ENCODE measurements around the gene TTC23.

The TTC23 gene

GRCh38 chr15:99249270-99249841 lies at the start of gene TTC23:
TSS of gene TTC23 (minus strand) at chr15:99249581. CDS start at chr15:99228712, 20,869 bp downstream.
- peak in 5 of 14 donors; percentile 4 to 46 (median 6) for DNase-seq

- no peak for DNase-seq
Observed at GRCh38 chr15:99296386-99296785, 47.0 kb upstream of the TTC23 start.

- no peak for DNase-seq
Observed at GRCh38 chr15:99295840-99296239, 46.5 kb upstream of the TTC23 start.

- no peak for DNase-seq
Observed at GRCh38 chr15:99291643-99292042, 42.3 kb upstream of the TTC23 start.

- no peak for DNase-seq
Observed at GRCh38 chr15:99283717-99284116, 34.3 kb upstream of the TTC23 start.

GRCh38 chr15:99282586-99282985 lies 33.2 kb upstream of the TTC23 start:
- no peak for DNase-seq

- no peak for DNase-seq
Observed at GRCh38 chr15:99282121-99282520, 32.7 kb upstream of the TTC23 start.

GRCh38 chr15:99279827-99280226 lies 30.4 kb upstream of the TTC23 start:
- DNase-seq, result no peak

GRCh38 chr15:99279290-99279689 lies 29.9 kb upstream of the TTC23 start:
- DNase-seq, result no peak

- peak in 1 of 14 donors; percentile 50 for DNase-seq
Observed at GRCh38 chr15:99275525-99276128, 26.2 kb upstream of the TTC23 start.

GRCh38 chr15:99275061-99275460 lies 25.7 kb upstream of the TTC23 start:
- no peak for DNase-seq

GRCh38 chr15:99273801-99274200 lies 24.4 kb upstream of the TTC23 start:
- DNase-seq, result no peak

- no peak for DNase-seq
Observed at GRCh38 chr15:99268431-99268830, 19.1 kb upstream of the TTC23 start.

GRCh38 chr15:99267957-99268356 lies 18.6 kb upstream of the TTC23 start:
- DNase-seq, result no peak

- DNase-seq, result no peak
Observed at GRCh38 chr15:99265541-99266070, 16.2 kb upstream of the TTC23 start.

GRCh38 chr15:99264125-99264524 lies 14.7 kb upstream of the TTC23 start:
- no peak for DNase-seq

GRCh38 chr15:99257107-99257750 lies 7.8 kb upstream of the TTC23 start:
- DNase-seq, result no peak

- DNase-seq, result no peak
Observed at GRCh38 chr15:99253381-99254090, 4.2 kb upstream of the TTC23 start.

GRCh38 chr15:99252326-99252725 lies 2.9 kb upstream of the TTC23 start:
- DNase-seq, result no peak

- DNase-seq, result peak; percentile 65 to 99 (median 94)
Observed at GRCh38 chr15:99250857-99251841, 1.8 kb upstream of the TTC23 start, which contains the start of gene LRRC28. TSS of gene LRRC28 (plus strand) at chr15:99251481. CDS start at chr15:99255958, 4,477 bp downstream.

GRCh38 chr15:99250494-99250856 lies 1.1 kb upstream of the TTC23 start:
- DNase-seq, result no peak

- no peak for DNase-seq
Observed at GRCh38 chr15:99250001-99250400, 620 bp upstream of the TTC23 start.

Measured in C1 segment of cervical spinal cord (tissue), 14 donors.